Stimulated activated CD4-positive, alpha-beta T cell treated with anti-CD3 and anti-CD28 coated beads, Interleukin-4, amount 100 ng/mL, for 1 hour (primary cell): Measurements from ENCODE around the gene C17orf58.
"Not testable (repeated sequence)": the region's sequence is repeated elsewhere in the genome, so short reads cannot be mapped to it uniquely, and the experiment has no call there.

Experiments used
- DNase-seq: peaks from one replicate; pipeline ENCODE4 v3.0.0-alpha.2; 2020

The C17orf58 gene

GRCh38 chr17:67999291-67999911 is 3.1 kb upstream of the C17orf58 start:
- DNase-seq = no peak

DNA sequence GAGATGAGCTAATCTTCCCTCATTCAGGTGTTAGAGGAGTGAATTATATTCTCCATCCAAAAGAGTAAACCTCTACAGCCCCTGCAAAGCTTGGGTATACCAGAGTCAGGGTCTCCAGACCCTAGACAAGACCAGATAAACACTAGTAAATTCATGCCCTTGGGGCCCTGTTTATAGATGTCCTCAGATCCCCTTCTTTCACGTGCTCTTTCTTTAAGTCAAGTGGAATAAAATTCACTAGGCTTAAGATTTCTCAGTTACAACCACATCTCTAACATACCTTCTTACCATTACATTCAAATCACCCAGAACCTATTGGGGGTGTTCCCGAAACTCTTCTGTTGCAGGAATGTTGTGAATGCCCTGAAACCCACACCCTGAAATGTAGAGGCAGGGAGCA is 2.2 kb upstream of the C17orf58 start:
- no peak for DNase-seq

- DNase-seq = peak; percentile 26
Observed at GRCh38 chr17:67995570-67996263, 552 bp downstream of the C17orf58 start.

- DNase-seq = no peak
Observed at GRCh38 chr17:67994817-67995569, 1.3 kb downstream of the C17orf58 start.

GRCh38 chr17:67993998-67994361 is 2.3 kb downstream of the C17orf58 start:
- no peak for DNase-seq

DNA sequence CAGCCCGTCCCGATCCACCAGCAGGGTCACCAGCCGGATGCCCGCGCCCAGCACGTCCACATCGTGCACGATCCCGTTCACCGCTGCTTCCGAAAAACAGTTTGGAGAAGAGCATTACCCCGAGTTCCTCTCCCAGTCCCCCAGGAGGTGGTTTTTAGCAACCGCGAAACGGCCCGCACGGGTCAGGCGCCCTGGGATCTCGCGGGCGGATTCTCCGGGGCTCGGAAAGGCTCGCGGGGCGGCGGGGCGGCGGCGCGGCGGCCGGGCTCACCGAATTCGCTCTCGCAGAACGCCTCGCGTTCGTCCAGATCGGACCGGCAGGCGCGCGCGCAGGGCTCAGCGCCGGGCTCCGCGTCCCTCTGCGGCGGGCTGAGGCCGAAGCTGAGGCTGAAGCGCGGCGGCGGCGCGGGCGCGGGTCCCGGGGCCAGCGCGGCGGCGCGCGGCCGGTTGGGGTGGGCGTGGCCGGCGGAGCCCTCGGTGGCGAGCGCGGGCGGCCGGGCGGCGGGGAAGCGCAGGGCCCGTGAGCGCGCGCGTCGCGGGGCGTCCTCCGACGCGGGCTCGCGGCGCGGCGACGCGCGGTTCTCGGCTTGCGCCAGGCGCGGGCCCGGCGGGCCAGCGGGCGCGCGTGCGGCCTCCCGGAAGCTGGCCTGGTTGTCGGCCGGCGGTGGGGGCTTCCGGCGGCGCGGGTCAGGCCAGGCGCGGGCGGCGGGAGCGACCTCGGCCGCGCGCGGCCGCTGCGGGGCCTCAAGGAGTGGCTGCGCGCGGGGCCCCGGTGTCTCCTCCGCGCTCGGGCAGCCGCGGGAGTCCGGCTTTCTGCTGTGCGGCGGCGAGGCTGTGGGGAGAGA is 2.9 kb downstream of the C17orf58 start:
- peak; percentile 76 for DNase-seq

GRCh38 chr17:67992548-67993152 is 3.6 kb downstream of the C17orf58 start:
- no peak for DNase-seq

- no peak for DNase-seq
Observed at GRCh38 chr17:67990909-67991308, 5.4 kb downstream of the C17orf58 start.

GRCh38 chr17:67983383-67983688 is 12.9 kb downstream of the C17orf58 start:
- no peak for DNase-seq

DNA sequence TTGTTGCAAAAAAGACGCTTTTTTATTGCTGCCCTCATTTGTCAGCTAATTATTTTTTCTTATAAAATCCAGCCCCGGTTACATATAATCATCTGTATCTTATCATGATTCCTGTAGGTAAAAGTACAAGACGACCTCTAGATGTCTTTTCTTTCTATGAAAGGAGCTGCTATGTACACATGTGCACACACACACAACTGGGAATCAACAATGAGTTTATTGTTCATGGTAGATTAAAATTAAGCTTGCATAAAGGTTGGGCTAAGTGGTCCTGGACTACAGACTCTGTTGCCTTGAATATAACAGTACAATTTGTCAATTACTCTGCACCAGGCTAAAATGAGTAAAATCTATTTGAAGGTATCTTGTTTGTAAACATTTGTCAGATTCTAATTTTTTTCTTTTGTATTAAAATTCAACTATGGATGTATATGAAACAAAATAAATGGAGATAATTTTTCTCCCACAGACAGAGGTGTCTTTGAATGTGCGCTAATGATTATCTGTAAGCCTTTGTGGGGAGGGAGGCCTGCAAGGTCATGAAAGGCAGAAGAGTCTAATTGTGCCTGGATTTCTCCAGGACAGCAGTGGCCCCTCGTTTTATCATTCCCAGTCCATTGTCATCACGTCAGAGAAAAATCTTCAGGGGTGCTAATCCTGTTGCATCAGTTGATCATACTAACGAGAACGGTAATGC is 13.4 kb downstream of the C17orf58 start:
- DNase-seq = no peak

DNA sequence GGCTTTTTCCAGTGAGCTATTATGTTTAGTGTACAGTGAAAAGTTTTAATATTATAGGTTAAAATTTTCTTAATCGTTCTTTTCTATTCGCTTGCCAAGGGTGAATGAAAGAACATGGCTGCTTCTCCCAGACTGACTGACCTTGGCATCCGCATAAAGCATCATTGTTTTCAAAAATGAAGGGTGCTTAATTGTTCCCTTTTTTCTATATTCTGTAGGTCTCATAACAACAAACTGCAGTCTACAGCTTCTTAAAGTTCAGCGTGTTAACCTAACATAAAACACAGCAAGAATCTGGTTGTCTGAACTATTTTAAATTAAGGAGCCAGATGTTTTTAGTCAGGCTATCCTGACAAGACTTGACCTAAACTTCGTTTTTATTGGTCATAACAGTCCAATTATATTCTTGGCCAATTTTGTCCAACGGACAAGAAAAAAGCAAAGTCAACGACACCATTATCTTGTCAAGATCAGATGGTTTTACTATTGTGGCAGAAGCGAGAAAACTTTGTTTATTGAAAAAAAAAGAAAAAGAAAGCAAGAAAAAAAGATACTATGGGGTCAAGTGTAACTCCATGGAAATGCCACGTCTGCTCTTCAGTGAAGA is 14.1 kb downstream of the C17orf58 start:
- no peak for DNase-seq

GRCh38 chr17:67980883-67981282 is 15.4 kb downstream of the C17orf58 start:
- DNase-seq = not testable (repeated sequence)

- DNase-seq = no peak
Observed at GRCh38 chr17:67980456-67980855, 15.8 kb downstream of the C17orf58 start.

- DNase-seq = not testable (repeated sequence)
Observed at GRCh38 chr17:67976306-67976705, 20.0 kb downstream of the C17orf58 start.

GRCh38 chr17:67974598-67975066 is 21.6 kb downstream of the C17orf58 start:
- no peak for DNase-seq

DNA sequence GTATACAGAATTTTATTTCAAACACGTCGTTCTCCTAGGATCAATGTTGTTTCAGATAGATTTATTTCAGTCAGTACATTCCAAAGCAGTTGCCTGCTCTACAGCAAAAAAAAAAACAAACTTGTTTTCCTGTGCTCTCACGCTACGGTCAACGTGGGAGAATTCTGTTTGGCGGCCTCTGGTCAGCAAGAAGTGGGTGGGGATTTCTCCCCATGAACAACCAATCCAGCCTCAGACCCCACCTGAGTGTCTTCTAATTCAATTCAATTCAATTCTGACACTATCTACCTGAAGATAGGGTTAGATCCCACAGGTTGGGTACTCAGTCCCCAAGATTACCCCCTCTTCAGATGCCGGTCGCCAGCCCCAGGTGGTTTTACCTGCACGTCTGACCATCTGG is 22.1 kb downstream of the C17orf58 start:
- no peak for DNase-seq

DNA sequence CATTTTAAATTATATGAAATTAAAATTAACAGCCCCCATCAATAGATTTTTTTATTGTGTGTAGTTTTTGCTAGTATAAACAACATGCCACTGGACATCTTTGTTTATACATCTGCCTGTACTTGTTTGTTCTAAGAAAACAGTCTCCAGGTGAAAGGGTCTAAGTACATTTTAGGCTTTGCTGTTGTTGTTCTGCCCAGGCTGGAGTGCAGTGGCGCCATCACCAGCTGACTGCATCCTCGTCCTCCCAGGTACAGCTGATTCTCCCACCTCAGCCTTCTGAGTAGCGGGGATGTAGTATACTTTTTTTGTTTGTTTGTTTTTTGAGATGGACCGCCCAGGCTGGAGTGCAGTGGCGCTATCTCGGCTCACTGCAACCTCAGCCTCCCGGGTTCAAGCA is 25.5 kb downstream of the C17orf58 start:
- DNase-seq = no peak

GRCh38 chr17:67963145-67963572 is 33.1 kb downstream of the C17orf58 start:
- peak; percentile 62 for DNase-seq

DNA sequence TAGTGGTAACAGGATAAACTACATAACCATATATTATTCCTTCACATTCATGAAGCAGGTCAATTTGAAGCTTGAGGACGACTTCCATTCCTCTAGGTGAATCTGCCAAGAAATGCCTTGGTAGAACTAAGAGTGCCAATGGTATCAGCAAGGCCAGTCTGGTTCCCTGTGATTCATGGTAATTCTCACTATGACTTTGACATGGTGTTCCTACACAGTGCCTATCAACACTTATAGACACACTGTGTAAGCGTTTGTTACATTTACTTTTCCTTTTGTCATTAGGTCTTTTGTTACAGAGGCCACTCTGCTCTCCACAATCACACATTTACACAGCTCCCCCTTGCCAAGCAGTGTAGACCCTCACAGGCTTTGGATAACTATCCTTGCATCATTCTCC is 34.1 kb downstream of the C17orf58 start:
- not testable (repeated sequence) for DNase-seq

DNA sequence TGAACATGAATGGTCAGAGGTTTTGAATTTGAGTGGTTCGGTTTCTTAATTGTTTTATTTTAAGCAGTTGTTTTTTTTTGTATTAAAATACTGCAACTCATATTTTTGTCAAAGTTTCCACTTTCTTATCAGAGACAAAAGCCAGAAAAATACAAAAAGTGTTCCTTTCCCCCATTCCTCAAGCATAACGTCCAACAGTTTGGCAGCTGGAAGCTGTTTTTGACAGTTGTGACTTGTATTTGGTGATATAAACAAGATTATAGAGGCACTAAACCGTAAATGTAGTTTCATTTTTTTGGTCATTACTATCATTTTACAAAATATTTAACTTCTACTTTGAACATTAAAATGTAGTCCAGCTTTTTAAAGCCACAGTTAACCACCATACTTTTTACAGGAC is 36.0 kb downstream of the C17orf58 start:
- DNase-seq = not testable (repeated sequence)

GRCh38 chr17:67959510-67959909 is 36.8 kb downstream of the C17orf58 start:
- no peak for DNase-seq

- no peak for DNase-seq
Observed at GRCh38 chr17:67950945-67951344, 45.3 kb downstream of the C17orf58 start.
